ENCODE results near the gene DEFB114. TPM values are rescaled to one million over a fixed set of nuclear protein-coding genes. Genes with fewer than 3 reads are reported as not detected.

Gene DEFB114
- total RNA-seq, 1 experiment from 2014 or later: not detected

GRCh38 chr6:49980898-49981297 lies 16.9 kb upstream of the DEFB114 start:
- WGBS (ENCODE audit: extremely low coverage, insufficient read length, low lambda C conversion rate): no CpG with 5 or more reads among the region's 1 CpG
- Histone ChIP-seq H3K18ac (ENCODE audit: insufficient read length, low read depth, low read length) (no peak overlapping the region), H4K91ac (ENCODE audit: insufficient read length, low read depth, low read length) (no peak overlapping the region), H2AFZ (ENCODE audit: low read length) (no peak overlapping the region), H3K9me3 (ENCODE audit: control insufficient read depth, low read depth, low read length) (no peaks in the 10 kb centered on the region), H3K23me2 (ENCODE audit: insufficient read length, low read depth, low read length, poor library complexity, severe bottlenecking) (no peaks in the 10 kb centered on the region), H2BK12ac (ENCODE audit: insufficient read length, low read depth, low read length) (no peak overlapping the region), H3K23ac (ENCODE audit: insufficient read length, low read depth, low read length) (no peak overlapping the region), H4K8ac (replicated peaks; ENCODE audit: insufficient read length, low read depth, low read length) (no peak overlapping the region), H2BK5ac (ENCODE audit: insufficient read length, low read length) (no peak overlapping the region), H3K79me2 (ENCODE audit: insufficient read depth, low read length) (no peaks in the 10 kb centered on the region), H3T11ph (ENCODE audit: low read length) (no peak overlapping the region), H4K20me1 (ENCODE audit: control insufficient read depth, insufficient read depth, insufficient read length) (no peaks in the 10 kb centered on the region), H3K56ac (ENCODE audit: insufficient read length, low read depth, low read length) (no peak overlapping the region), H3K79me1 (ENCODE audit: insufficient read depth, low read depth, low read length, poor library complexity, severe bottlenecking) (no peaks in the 10 kb centered on the region), H3K14ac (ENCODE audit: insufficient read depth, low read length) (no peak overlapping the region), H4K5ac (ENCODE audit: insufficient read length, low read depth, low read length) (no peak overlapping the region), H3K4me2 (ENCODE audit: insufficient read depth, insufficient read length, low read length) (no peak overlapping the region), H3K4ac (ENCODE audit: low read depth, low read length) (no peak overlapping the region), H3K27me3 (ENCODE audit: insufficient read depth, low read length) (no peaks in the 10 kb centered on the region), H2BK20ac (ENCODE audit: low read depth, low read length, poor library complexity, severe bottlenecking) (no peak overlapping the region), H3K9ac (ENCODE audit: extremely low read depth, insufficient read length, low read length) (no peak overlapping the region), H2AK5ac (ENCODE audit: insufficient read length, low read length) (no peak overlapping the region), H3K27ac (ENCODE audit: insufficient read length, low read depth, low read length) (no peak overlapping the region), H2BK120ac (ENCODE audit: low read depth, low read length, poor library complexity, severe bottlenecking) (no peak overlapping the region), H3K4me1 (ENCODE audit: insufficient read depth, low read length) (no peaks in the 10 kb centered on the region; the same call in 1 of the 2 replicates), H2BK15ac (ENCODE audit: low read depth, low read length) (no peak overlapping the region)
- Mint-ChIP-seq H3K4me1 (peaks cover 0 to 4% of the 10 kb centered on the region in 2 experiments; a peak in 2 of 4 replicates), H3K27me3 (ENCODE audit: low read depth) (no peaks in the 10 kb centered on the region), H3K4me3 (no peak overlapping the region), H3K36me3 (ENCODE audit: insufficient read depth in 1 of 3, low read depth in 3 of 3) (no peaks in the 10 kb centered on the region), H3K27ac (no peak overlapping the region), H3K9me3 (peaks cover 0 to 4% of the 10 kb centered on the region in 2 experiments; a peak in 1 of 5 replicates)
- no peak for DNase-seq
- TF ChIP-seq CTCF (conservative IDR thresholded peaks at IDR 0.05): no peak

Data from H9 (cell line).